Neural progenitor cell (in vitro differentiated cells): Measurements from ENCODE around the gene FAF1.

Experiments
- EZH2 ChIP-seq: fragments of 200-600 bp; sonication (generic); IDR thresholded peaks from 2 replicates; pipeline ENCODE4 v1.6.1; 2017; ENCODE audit warnings: antibody characterized with exemption, mild to moderate bottlenecking, moderate library complexity
- EZH2phosphoT487 ChIP-seq: fragments of 200-600 bp; sonication (generic); IDR thresholded peaks from 2 replicates; pipeline ENCODE4 v1.6.1; 2017; ENCODE audit warnings: antibody characterized with exemption
- TF ChIP-seq, protein P1 (sequence below): fragments of 200-600 bp; sonication (generic); IDR thresholded peaks from 2 replicates; pipeline ENCODE4 v1.5.1; 2017; ENCODE audit warnings: antibody characterized with exemption, mild to moderate bottlenecking

- TF ChIP-seq, protein P1, sequence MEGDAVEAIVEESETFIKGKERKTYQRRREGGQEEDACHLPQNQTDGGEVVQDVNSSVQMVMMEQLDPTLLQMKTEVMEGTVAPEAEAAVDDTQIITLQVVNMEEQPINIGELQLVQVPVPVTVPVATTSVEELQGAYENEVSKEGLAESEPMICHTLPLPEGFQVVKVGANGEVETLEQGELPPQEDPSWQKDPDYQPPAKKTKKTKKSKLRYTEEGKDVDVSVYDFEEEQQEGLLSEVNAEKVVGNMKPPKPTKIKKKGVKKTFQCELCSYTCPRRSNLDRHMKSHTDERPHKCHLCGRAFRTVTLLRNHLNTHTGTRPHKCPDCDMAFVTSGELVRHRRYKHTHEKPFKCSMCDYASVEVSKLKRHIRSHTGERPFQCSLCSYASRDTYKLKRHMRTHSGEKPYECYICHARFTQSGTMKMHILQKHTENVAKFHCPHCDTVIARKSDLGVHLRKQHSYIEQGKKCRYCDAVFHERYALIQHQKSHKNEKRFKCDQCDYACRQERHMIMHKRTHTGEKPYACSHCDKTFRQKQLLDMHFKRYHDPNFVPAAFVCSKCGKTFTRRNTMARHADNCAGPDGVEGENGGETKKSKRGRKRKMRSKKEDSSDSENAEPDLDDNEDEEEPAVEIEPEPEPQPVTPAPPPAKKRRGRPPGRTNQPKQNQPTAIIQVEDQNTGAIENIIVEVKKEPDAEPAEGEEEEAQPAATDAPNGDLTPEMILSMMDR: no peak
- no peak for TF ChIP-seq EZH2
- TF ChIP-seq EZH2phosphoT487: no peak
These were observed 82.4 kb downstream of the FAF1 start for GRCh38 chr1:50877641-50878040.
